CD14-positive monocyte (primary cell): ENCODE data around the gene KCNH1. TPM values are rescaled to one million over a fixed set of nuclear protein-coding genes. Genes with fewer than 3 reads are reported as not detected.

ENCODE experiments used
- DNase-seq, 3 donors: peaks; one replicate each; pipeline ENCODE4 v3.0.0-alpha.2; 2011 to 2022
- H2AFZ ChIP-seq: 2 replicates; pipeline ENCODE4 v1.6.0; 2012; ENCODE audit warnings: mild to moderate bottlenecking, low read depth, low read length, inconsistent platforms; ENCODE audit not compliant: insufficient read depth, poor library complexity, severe bottlenecking
- H3K27ac ChIP-seq, 2 donors: 1 replicate in 1 of 2; 2 replicates in 1 of 2; pipeline ENCODE4 v1.5.1; 2012 to 2013; ENCODE audit warnings: low read length in 2 of 2, control low read depth in 1 of 2, inconsistent platforms in 1 of 2, low read depth in 1 of 2, mild to moderate bottlenecking in 1 of 2
- H3K27me3 ChIP-seq, 2 donors: one replicate each; pipeline versions ENCODE4 v1.6.0 to v1.6.1; 2011 to 2013; ENCODE audit warnings: low read length in 2 of 2; ENCODE audit not compliant: control insufficient read depth in 2 of 2, insufficient read depth in 2 of 2
- H3K36me3 ChIP-seq, 2 donors: replicated peaks in 1 of 2; 1 replicate in 1 of 2; 2 replicates in 1 of 2; pipeline versions ENCODE4 v1.5.1 to v1.6.1; 2012 to 2013; ENCODE audit warnings: low read length in 2 of 2, control low read depth in 1 of 2, inconsistent platforms in 1 of 2, mild to moderate bottlenecking in 1 of 2; ENCODE audit not compliant: insufficient read depth in 2 of 2, control insufficient read depth in 1 of 2
- H3K4me1 ChIP-seq, 2 donors: 1 replicate in 1 of 2; 2 replicates in 1 of 2; pipeline versions ENCODE4 v1.5.1 to v1.6.1; 2012 to 2013; ENCODE audit warnings: low read length in 2 of 2, control low read depth in 1 of 2, inconsistent platforms in 1 of 2, mild to moderate bottlenecking in 1 of 2, moderate library complexity in 1 of 2; ENCODE audit not compliant: insufficient read depth in 2 of 2, control insufficient read depth in 1 of 2
- H3K4me2 ChIP-seq: replicated peaks from 2 replicates; pipeline ENCODE3; 2012; ENCODE audit warnings: low read length, moderate library complexity, mild to moderate bottlenecking; ENCODE audit not compliant: poor library complexity, severe bottlenecking; ENCODE audit errors: extremely low read depth
- H3K4me3 ChIP-seq, 3 experiments: fragments of 200-600 bp in 1 of 3; sonication (generic) in 1 of 3; replicated peaks in 1 of 3; 1 replicate in 2 of 3; 2 replicates in 1 of 3; pipeline ENCODE4 v1.5.1; 2011 to 2013; ENCODE audit warnings: low read length in 3 of 3, mild to moderate bottlenecking in 3 of 3, control low read depth in 2 of 3, low read depth in 2 of 3, inconsistent platforms in 1 of 3, moderate library complexity in 1 of 3
- H3K79me2 ChIP-seq: 2 replicates; pipeline ENCODE4 v1.6.0; 2012; ENCODE audit warnings: mild to moderate bottlenecking, control low read depth, inconsistent platforms, low read length, moderate library complexity; ENCODE audit not compliant: insufficient read depth
- H3K9ac ChIP-seq: 2 replicates; pipeline ENCODE4 v1.6.0; 2017; ENCODE audit warnings: low read length, mild to moderate bottlenecking; ENCODE audit not compliant: insufficient read depth, poor library complexity, severe bottlenecking
- H3K9me3 ChIP-seq, 2 donors: replicated peaks in 1 of 2; 1 replicate in 1 of 2; 2 replicates in 1 of 2; pipeline versions ENCODE4 v1.5.1 to v1.6.1; 2012 to 2013; ENCODE audit warnings: low read length in 2 of 2, control low read depth in 1 of 2; ENCODE audit not compliant: control insufficient read depth in 1 of 2, insufficient read depth in 1 of 2
- H4K20me1 ChIP-seq: 2 replicates; pipeline ENCODE4 v1.6.0; 2012; ENCODE audit warnings: mild to moderate bottlenecking, low read length, control low read depth, moderate library complexity; ENCODE audit not compliant: insufficient read depth
- H3K27ac Mint-ChIP-seq, 7 donors: one replicate each; pipeline ENCODE4 v1.8.0; 2020; ENCODE audit warnings: mild to moderate bottlenecking in 7 of 7, mixed read lengths in 7 of 7, moderate library complexity in 6 of 7, inconsistent platforms in 2 of 7
- H3K27me3 Mint-ChIP-seq, 3 donors: one replicate each; pipeline ENCODE4 v1.8.0; 2021 to 2022; ENCODE audit warnings: low read depth in 3 of 3, mild to moderate bottlenecking in 3 of 3, mixed read lengths in 3 of 3, moderate library complexity in 3 of 3, inconsistent platforms in 1 of 3
- H3K36me3 Mint-ChIP-seq, 2 donors: one replicate each; pipeline ENCODE4 v1.8.0; 2020; ENCODE audit warnings: mixed read lengths in 2 of 2, inconsistent platforms in 1 of 2, mild to moderate bottlenecking in 1 of 2
- H3K4me1 Mint-ChIP-seq: one replicate; pipeline ENCODE4 v1.8.0; 2020; ENCODE audit warnings: mild to moderate bottlenecking, mixed read lengths
- H3K4me3 Mint-ChIP-seq, 2 donors: one replicate each; pipeline ENCODE4 v1.8.0; 2020; ENCODE audit warnings: mild to moderate bottlenecking in 2 of 2, mixed read lengths in 2 of 2, moderate library complexity in 1 of 2
- H3K9me3 Mint-ChIP-seq, 7 donors: one replicate each; pipeline ENCODE4 v1.8.0; 2020 to 2022; ENCODE audit warnings: mixed read lengths in 7 of 7, mild to moderate bottlenecking in 6 of 7, moderate library complexity in 6 of 7, inconsistent platforms in 2 of 7
- WGBS: methylation state at CpG from one replicate; pipeline ENCODE4 v1.1.5; 2013; ENCODE audit warnings: missing lambda C conversion rate; ENCODE audit not compliant: insufficient coverage; 5-methylcytosine and 5-hydroxymethylcytosine counted together
- intact Hi-C, 2 donors: fragments of 100-400 bp; cut with micrococcal nuclease; formaldehyde crosslinking; loops; one replicate each; pipeline versions ENCODE4 v1.15.0 to v1.15.1; 2023
- polyA plus RNA-seq, 3 donors: library from polyadenylated mRNA; depleted of rRNA in 1 of 3; unstranded in 2 of 3; stranded (reverse) in 1 of 3; fragments of 300-500 nt in 2 of 3; fragments of >200 nt in 1 of 3; fragmentation: Illumina TruSeq in 2 of 3; gene quantifications; 1 replicate in 2 of 3; 2 replicates in 1 of 3; pipeline ENCODE4 v1.2.3, GENCODE V29; 2012 to 2021
- TF ChIP-seq, protein P1 (sequence below): fragments of 200-600 bp; IDR thresholded peaks from one replicate; pipeline ENCODE4 v1.8.0; 2022; ENCODE audit warnings: antibody characterized with exemption, mild to moderate bottlenecking

The KCNH1 gene
- polyA plus RNA-seq, 3 donors: not detected

DNA sequence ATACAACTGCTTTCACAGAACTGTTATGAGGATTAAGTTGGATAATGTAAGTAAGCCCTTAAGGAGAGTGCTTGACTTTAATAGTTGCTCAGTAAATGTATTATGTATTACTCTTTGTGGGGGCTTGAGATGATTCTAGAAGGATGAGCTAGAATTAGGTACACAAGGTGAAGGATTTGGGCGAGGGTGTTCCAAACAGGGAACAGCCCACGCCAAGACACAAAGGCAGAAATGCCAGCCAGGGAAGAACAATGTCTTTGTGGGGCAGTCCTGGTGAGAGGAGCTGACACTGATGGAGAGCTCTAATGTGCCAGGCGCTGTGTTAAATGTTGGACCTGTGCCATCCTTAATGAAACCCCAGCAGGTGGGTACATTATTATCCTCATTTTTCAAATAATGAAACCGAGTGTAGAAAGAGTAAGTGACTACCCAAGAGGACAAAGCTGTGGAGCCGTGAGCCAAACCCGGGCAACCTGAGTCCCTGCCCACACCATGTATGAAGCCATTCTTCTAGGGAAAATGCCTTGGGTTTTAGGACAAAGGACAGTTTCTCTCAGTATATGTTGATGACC is 442.8 kb downstream of the KCNH1 start:
- Histone ChIP-seq H4K20me1 (no peaks in the 10 kb centered on the region), H3K9ac (no peak overlapping the region), H3K79me2 (no peaks in the 10 kb centered on the region), H3K4me1 (peaks cover 3 to 8% of the 10 kb centered on the region in 2 donors), H3K4me2 (no peak overlapping the region), H3K9me3 (no peaks in the 10 kb centered on the region), H3K27ac (no peak overlapping the region), H3K36me3 (no peaks in the 10 kb centered on the region), H3K27me3 (no peaks in the 10 kb centered on the region), H3K4me3 (no peak overlapping the region), H2AFZ (no peak overlapping the region)
- H3K27me3 Mint-ChIP-seq: peaks cover 0 to 2% (median 0%) of the 10 kb centered on the region in 3 donors
- H3K4me1 Mint-ChIP-seq: peaks cover 19% of the 10 kb centered on the region
- H3K4me3 Mint-ChIP-seq: no peak overlapping the region
- intact Hi-C loops: no loop called here
- WGBS: 95% methylated on average over 2 of the region's 6 CpGs
- TF ChIP-seq, protein P1, sequence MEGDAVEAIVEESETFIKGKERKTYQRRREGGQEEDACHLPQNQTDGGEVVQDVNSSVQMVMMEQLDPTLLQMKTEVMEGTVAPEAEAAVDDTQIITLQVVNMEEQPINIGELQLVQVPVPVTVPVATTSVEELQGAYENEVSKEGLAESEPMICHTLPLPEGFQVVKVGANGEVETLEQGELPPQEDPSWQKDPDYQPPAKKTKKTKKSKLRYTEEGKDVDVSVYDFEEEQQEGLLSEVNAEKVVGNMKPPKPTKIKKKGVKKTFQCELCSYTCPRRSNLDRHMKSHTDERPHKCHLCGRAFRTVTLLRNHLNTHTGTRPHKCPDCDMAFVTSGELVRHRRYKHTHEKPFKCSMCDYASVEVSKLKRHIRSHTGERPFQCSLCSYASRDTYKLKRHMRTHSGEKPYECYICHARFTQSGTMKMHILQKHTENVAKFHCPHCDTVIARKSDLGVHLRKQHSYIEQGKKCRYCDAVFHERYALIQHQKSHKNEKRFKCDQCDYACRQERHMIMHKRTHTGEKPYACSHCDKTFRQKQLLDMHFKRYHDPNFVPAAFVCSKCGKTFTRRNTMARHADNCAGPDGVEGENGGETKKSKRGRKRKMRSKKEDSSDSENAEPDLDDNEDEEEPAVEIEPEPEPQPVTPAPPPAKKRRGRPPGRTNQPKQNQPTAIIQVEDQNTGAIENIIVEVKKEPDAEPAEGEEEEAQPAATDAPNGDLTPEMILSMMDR: no peak
- no peak overlapping the region for H3K27ac Mint-ChIP-seq
- no peak for DNase-seq
- H3K36me3 Mint-ChIP-seq: no peaks in the 10 kb centered on the region
- no peaks in the 10 kb centered on the region for H3K9me3 Mint-ChIP-seq

DNA sequence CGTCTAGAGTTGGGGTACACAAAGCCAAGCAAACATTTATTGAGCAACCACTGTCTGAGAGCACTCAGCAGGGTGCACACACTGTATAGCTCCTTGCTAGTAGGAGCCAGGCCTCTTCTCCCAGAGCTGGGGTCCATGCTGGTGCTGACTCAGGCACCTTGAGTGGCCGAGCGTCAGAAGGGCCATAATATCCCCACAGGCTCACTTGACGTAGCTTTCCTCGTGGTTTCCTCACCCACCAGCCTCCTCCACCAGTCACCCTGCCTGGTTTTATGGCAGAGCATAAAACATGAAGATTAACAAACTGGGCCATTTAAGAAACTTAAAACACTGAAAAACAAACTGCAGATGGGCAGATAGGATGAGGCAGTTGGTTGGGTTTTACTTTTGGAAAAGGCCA is 443.7 kb downstream of the KCNH1 start:
- no peak overlapping the region for H3K4me2 ChIP-seq
- WGBS: 98% methylated on average over 4 of the region's 5 CpGs
- Mint-ChIP-seq H3K27me3 (no peaks in the 10 kb centered on the region), H3K4me1 (peaks cover 19% of the 10 kb centered on the region), H3K27ac (no peak overlapping the region), H3K4me3 (no peak overlapping the region), H3K9me3 (no peaks in the 10 kb centered on the region), H3K36me3 (no peaks in the 10 kb centered on the region)
- no peak overlapping the region for H3K9ac ChIP-seq
- H3K4me1 ChIP-seq: peaks cover 3 to 8% of the 10 kb centered on the region in 2 donors
- H3K27me3 ChIP-seq: no peaks in the 10 kb centered on the region
- TF ChIP-seq, protein P1: no peak
- no peak overlapping the region for H2AFZ ChIP-seq
- DNase-seq: no peak
- H3K9me3 ChIP-seq: no peaks in the 10 kb centered on the region
- H3K36me3 ChIP-seq: no peaks in the 10 kb centered on the region
- H4K20me1 ChIP-seq: no peaks in the 10 kb centered on the region
- no peak overlapping the region for H3K4me3 ChIP-seq
- no peak overlapping the region for H3K27ac ChIP-seq
- H3K79me2 ChIP-seq: no peaks in the 10 kb centered on the region
- intact Hi-C loops: no loop called here
